A204.1 (cell line): ENCODE results near the gene MELTF.

Experiments
- FAIRE-seq: peaks from 2 replicates; lab custom pipeline; 2012; peaks lifted over from hg19 to GRCh38; lab: Jason Lieb, UNC

MELTF gene

GRCh38 chr3:197026481-197026866 lies 3.1 kb downstream of the MELTF start:
- FAIRE-seq = no peak

- no peak for FAIRE-seq
These were observed 3.7 kb downstream of the MELTF start for GRCh38 chr3:197025736-197026480.

- FAIRE-seq = no peak
These were observed 4.5 kb downstream of the MELTF start for GRCh38 chr3:197024881-197025735.

- no peak for FAIRE-seq
These were observed 5.5 kb downstream of the MELTF start for GRCh38 chr3:197023998-197024651.

- no peak for FAIRE-seq
These were observed 6.2 kb downstream of the MELTF start for GRCh38 chr3:197023241-197023997.

GRCh38 chr3:197022405-197023231 lies 7.0 kb downstream of the MELTF start:
- FAIRE-seq = no peak

- FAIRE-seq = no peak
These were observed 7.8 kb downstream of the MELTF start for GRCh38 chr3:197021729-197022404.

- FAIRE-seq = no peak
These were observed 8.4 kb downstream of the MELTF start for GRCh38 chr3:197021231-197021630.

- FAIRE-seq = no peak
These were observed 10.1 kb downstream of the MELTF start for GRCh38 chr3:197019535-197019934.

- no peak for FAIRE-seq
These were observed 10.6 kb downstream of the MELTF start for GRCh38 chr3:197019021-197019420.

- FAIRE-seq = no peak
These were observed 12.6 kb downstream of the MELTF start for GRCh38 chr3:197017003-197017402.

- FAIRE-seq = no peak
These were observed 13.6 kb downstream of the MELTF start for GRCh38 chr3:197015790-197016736.

GRCh38 chr3:197014942-197015575 lies 14.6 kb downstream of the MELTF start:
- no peak for FAIRE-seq

- FAIRE-seq = no peak
These were observed 15.6 kb downstream of the MELTF start for GRCh38 chr3:197014024-197014423.

GRCh38 chr3:197012540-197012883 lies 17.1 kb downstream of the MELTF start:
- no peak for FAIRE-seq

- FAIRE-seq = no peak
These were observed 17.7 kb downstream of the MELTF start for GRCh38 chr3:197011780-197012539.

GRCh38 chr3:197010556-197011351 lies 18.9 kb downstream of the MELTF start:
- FAIRE-seq = no peak
